ENCODE data around the gene MEI4.
"Not testable (repeated sequence)": the region's sequence is repeated elsewhere in the genome, so short reads cannot be mapped to it uniquely, and the experiment has no call there.

MEI4 gene

DNA sequence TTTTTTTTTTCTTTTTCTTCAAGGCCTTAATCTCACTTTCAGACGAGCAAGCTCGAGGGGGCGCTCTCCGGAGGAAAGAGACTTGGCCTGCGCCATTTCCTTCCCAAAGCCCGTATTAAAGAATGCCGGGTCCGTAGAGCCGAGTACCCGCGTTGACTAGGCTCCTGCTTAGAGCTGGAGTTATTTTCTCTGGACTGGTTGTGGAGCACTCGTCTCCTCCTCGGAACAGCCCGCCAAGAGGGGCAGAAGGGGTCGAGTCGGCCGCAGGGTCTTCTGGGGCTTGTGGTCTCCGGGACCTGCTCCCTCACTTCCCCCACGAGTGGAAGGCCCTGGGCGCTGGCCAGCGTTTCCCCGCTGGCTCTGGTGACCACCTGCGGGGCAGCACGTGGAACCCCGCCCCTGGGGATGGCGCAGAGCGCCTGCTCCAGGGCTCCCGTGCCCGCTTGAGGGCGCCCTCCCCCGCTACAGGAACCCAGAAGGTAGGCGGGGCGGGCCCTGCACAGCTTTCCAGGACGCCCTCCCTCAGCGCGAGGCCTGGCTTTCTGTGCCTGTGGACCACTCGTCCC, 2.7 kb upstream of the MEI4 start:
- TF ChIP-seq, protein P1, sequence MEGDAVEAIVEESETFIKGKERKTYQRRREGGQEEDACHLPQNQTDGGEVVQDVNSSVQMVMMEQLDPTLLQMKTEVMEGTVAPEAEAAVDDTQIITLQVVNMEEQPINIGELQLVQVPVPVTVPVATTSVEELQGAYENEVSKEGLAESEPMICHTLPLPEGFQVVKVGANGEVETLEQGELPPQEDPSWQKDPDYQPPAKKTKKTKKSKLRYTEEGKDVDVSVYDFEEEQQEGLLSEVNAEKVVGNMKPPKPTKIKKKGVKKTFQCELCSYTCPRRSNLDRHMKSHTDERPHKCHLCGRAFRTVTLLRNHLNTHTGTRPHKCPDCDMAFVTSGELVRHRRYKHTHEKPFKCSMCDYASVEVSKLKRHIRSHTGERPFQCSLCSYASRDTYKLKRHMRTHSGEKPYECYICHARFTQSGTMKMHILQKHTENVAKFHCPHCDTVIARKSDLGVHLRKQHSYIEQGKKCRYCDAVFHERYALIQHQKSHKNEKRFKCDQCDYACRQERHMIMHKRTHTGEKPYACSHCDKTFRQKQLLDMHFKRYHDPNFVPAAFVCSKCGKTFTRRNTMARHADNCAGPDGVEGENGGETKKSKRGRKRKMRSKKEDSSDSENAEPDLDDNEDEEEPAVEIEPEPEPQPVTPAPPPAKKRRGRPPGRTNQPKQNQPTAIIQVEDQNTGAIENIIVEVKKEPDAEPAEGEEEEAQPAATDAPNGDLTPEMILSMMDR (IDR thresholded peaks at IDR 0.05), result peak; percentile 7
- Histone ChIP-seq H3K4me3 (peak overlapping the region; percentile 54), H3K27ac (no peak overlapping the region)
- DNase-seq (ENCODE audit: low spot score), result peak; percentile 72

DNA sequence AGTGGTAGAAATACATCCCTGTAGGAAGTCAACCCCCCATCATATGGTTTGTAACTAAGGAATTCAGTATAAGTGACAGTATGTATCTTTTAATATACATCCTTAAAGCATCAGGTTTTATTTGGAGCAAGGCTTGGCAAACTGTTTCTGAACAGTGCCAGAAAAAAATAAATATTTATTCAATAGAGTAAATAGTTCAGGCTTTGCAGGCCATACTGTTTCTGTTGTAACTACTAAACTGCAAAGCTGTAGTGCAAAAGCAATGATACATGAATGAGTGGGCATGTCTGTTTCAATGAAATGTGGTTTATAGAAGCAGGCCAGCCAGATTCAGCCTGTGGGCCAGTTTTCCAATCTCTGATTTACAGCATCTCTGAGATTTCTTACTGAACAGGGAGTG, 977 bp downstream of the MEI4 start:
- H3K4me3 ChIP-seq, result no peak overlapping the region
- H3K27ac ChIP-seq, result no peak overlapping the region
- TF ChIP-seq, protein P1 (IDR thresholded peaks at IDR 0.05), result no peak
- DNase-seq (ENCODE audit: low spot score), result no peak

DNA sequence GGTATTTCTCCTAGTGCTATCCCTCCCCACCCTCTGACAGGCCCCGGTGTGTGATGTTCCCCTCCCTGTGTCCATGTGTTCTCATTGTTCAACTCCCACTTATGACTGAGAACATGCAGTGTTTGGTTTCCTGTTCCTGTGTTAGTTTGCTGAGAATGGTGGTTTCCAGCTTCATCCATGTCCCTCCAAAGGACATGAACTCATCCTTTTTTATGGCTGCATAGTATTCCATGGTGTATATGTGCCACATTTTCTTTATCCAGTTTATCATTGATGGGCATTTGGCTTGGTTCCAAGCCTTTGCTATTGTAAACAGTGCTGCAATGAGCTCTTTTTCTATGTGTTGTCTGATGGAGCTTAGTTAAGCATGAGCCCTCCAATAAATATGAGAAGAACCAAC, 2.2 kb downstream of the MEI4 start:
- H3K27ac ChIP-seq; DNase-seq (ENCODE audit: low spot score); H3K4me3 ChIP-seq: not testable (repeated sequence)

DNA sequence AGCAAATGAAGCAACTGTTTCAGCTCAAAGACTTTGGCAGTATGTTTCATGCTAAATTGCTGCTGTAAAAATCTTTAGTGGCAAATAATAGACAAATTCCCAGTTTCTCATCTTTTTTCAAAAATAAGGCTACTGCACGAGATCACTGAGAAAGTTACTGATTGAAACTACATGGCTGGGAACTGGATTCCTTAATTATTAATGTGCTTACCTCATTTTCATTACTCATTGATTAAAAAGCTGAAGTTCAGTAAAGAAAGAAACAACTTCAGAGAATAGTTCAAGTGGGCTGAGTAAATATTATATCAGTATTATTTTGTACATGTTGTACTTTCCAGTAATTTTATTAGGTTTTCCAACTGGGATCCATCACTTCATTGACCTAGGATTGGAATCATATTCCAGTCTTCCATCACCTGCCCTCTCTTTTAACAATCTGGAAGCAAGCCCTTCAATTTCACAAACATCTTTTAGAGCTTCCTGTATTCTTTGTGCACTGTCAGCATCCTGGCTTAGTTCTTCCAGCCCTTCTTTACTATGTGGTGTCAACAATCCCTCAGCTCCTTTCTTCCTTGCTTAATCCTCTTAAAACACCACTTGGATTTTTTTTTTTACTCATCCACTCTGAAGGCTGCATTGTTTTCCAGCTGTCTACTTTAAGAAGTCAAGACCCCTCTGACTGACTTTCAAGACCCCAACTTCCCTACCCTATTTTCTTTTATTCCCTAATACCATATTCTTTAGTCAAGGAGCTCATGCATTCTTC, 4.3 kb downstream of the MEI4 start:
- TF ChIP-seq, protein P1 (IDR thresholded peaks at IDR 0.05), result no peak
- no peak overlapping the region for H3K4me3 ChIP-seq
- no peak overlapping the region for H3K27ac ChIP-seq
- no peak for DNase-seq (ENCODE audit: low spot score)

DNA sequence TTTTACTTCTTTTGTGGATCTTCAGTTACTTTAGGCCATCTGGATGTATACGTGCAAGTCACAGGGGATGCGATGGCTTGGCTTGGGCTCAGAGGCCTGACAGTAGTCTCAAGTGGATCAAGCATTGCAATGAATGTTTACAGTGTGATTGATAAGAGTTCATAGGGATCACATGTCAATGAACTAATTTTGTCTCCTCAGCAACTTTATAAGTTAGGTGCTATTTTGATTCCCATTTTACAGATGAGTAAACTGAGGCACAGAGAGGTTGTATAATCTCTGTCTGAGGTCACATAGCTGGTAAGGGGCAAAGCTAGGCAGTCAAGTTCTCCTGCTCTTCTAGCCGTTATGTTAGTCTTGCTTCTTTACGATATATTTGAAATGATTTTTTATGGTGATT, 13.5 kb downstream of the MEI4 start:
- no peak overlapping the region for H3K4me3 ChIP-seq
- H3K27ac ChIP-seq, result no peak overlapping the region
- TF ChIP-seq, protein P1 (IDR thresholded peaks at IDR 0.05), result no peak
- DNase-seq (ENCODE audit: low spot score), result no peak

DNA sequence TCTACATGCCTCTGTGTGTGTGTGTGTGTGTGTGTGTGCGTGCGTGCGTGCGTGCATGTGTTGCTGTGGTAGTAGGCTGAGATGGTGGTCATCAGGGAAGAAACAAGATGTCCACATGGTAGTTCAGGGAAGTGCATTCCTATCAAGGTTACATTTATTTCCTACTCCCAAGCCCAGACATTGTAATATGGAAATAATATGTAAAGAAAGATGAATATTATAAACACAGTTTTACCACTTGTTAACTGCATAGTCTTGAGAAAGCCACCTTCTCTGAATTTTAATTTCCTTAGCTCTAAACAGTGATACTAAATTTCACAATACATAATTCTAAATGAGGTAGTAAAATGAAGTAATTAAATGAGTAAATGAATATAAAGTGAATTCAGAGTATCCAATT, 14.0 kb downstream of the MEI4 start:
- Histone ChIP-seq H3K27ac (no peak overlapping the region), H3K4me3 (no peak overlapping the region)
- no peak for DNase-seq (ENCODE audit: low spot score)
- TF ChIP-seq, protein P1 (IDR thresholded peaks at IDR 0.05), result no peak

- TF ChIP-seq, protein P1 (IDR thresholded peaks at IDR 0.05), result no peak
- no peak for DNase-seq (ENCODE audit: low spot score)
- Histone ChIP-seq H3K27ac (no peak overlapping the region), H3K4me3 (no peak overlapping the region)
Observed at GRCh38 chr6:77669913-77670312, 17.1 kb downstream of the MEI4 start.

Measured in coronary artery (tissue), 2 donors.